ENCODE measurements around the gene NUP205.

Gene NUP205

DNA sequence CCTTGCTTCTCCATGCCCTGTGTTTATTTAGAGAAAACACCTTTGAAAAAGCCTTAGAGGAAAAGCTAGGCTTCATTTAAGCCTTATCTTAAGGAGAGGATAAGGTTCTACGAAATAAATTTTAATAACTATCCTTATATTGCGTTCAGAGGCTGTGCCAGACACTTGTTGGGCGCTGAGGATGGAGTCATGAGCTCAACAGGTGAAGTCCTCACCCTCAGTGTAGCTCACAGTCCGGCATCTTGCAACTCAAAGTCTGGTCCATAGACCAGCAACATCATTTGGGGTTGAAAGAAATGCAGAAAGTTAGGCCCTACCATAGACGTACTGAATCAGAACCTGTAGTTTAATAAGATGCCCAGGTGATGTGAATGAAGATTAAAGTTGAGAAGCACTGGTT lies 100.8 kb downstream of the NUP205 start:
- H4K20me1 ChIP-seq (ENCODE audit: insufficient read depth, low read length), result no peaks in the 10 kb centered on the region
- no peak overlapping the region for H3K9ac ChIP-seq (ENCODE audit: low read depth, low read length)
- no peak overlapping the region for H3K4me3 ChIP-seq (ENCODE audit: low read depth in 1 of 2, low read length in 2 of 2)
- no peaks in the 10 kb centered on the region for H3K27me3 ChIP-seq (ENCODE audit: insufficient read depth, low read length, poor library complexity)
- no peak overlapping the region for H2AFZ ChIP-seq (ENCODE audit: low read depth, low read length)
- H3K9me3 ChIP-seq (ENCODE audit: insufficient read depth, low read length, severe bottlenecking), result no peaks in the 10 kb centered on the region
- no peak overlapping the region for H3K4me2 ChIP-seq (ENCODE audit: insufficient read depth, low read length)
- H3K36me3 ChIP-seq (ENCODE audit: insufficient read depth, low read length), result no peaks in the 10 kb centered on the region
- DNase-seq, result no peak
- peaks cover 12% of the 10 kb centered on the region for H3K79me2 ChIP-seq (ENCODE audit: insufficient read depth, low read length)
- ATAC-seq (ENCODE audit: insufficient read depth, low read depth), result no peak
- no peak overlapping the region for H3K27ac ChIP-seq (ENCODE audit: low read length)
- H3K4me1 ChIP-seq (ENCODE audit: insufficient read depth, low read length), result peaks cover 14% of the 10 kb centered on the region
- TF ChIP-seq EZH2 (IDR thresholded peaks at IDR 0.05; ENCODE audit: borderline replicate concordance, low read depth, low read length, severe bottlenecking), result no peak
- TF ChIP-seq, protein P1, sequence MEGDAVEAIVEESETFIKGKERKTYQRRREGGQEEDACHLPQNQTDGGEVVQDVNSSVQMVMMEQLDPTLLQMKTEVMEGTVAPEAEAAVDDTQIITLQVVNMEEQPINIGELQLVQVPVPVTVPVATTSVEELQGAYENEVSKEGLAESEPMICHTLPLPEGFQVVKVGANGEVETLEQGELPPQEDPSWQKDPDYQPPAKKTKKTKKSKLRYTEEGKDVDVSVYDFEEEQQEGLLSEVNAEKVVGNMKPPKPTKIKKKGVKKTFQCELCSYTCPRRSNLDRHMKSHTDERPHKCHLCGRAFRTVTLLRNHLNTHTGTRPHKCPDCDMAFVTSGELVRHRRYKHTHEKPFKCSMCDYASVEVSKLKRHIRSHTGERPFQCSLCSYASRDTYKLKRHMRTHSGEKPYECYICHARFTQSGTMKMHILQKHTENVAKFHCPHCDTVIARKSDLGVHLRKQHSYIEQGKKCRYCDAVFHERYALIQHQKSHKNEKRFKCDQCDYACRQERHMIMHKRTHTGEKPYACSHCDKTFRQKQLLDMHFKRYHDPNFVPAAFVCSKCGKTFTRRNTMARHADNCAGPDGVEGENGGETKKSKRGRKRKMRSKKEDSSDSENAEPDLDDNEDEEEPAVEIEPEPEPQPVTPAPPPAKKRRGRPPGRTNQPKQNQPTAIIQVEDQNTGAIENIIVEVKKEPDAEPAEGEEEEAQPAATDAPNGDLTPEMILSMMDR (IDR thresholded peaks at IDR 0.05; ENCODE audit: borderline replicate concordance, extremely low read depth, low read length, poor library complexity, severe bottlenecking), result no peak

DNA sequence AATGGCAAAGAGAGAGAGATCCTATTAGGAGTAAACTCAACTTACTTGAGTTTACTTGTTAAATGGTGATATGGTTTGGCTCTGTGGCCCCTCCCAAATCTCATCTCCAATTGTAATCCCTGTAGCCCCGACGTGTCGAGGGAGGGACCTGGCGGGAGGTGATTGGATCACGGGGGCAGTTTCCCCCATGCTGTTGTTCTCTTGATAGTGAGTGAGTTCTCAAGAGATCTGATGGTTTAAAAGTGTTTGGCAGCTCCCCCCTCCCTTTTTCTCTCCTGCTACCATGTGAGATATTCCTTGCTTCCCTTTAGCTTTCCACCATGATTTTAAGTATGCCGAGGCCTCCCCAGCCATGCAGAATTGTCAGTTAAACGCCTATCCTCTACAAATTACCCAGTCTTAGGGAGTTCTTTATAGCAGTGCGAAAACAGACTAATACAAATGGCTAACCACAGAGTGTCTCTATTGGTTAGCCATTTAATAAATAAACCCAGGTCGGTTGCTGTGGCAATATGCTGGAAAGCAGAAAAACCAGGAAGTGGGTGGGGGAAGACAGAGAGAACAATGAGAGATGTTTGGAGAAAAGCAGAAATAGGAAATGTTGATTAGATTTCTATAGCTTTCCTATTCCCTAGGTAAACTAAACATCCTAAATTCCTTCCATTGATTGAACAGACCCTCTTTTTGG lies 101.6 kb downstream of the NUP205 start:
- no peak for TF ChIP-seq EZH2 (IDR thresholded peaks at IDR 0.05; ENCODE audit: borderline replicate concordance, low read depth, low read length, severe bottlenecking)
- TF ChIP-seq, protein P1 (IDR thresholded peaks at IDR 0.05; ENCODE audit: borderline replicate concordance, extremely low read depth, low read length, poor library complexity, severe bottlenecking), result no peak
- H3K27me3 ChIP-seq (ENCODE audit: insufficient read depth, low read length, poor library complexity), result no peaks in the 10 kb centered on the region
- no peak overlapping the region for H3K9ac ChIP-seq (ENCODE audit: low read depth, low read length)
- no peak overlapping the region for H3K4me2 ChIP-seq (ENCODE audit: insufficient read depth, low read length)
- H2AFZ ChIP-seq (ENCODE audit: low read depth, low read length), result peak overlapping the region; percentile 57; the same call in 1 of the 2 replicates
- H3K4me1 ChIP-seq (ENCODE audit: insufficient read depth, low read length), result peaks cover 22% of the 10 kb centered on the region
- no peak overlapping the region for H3K4me3 ChIP-seq (ENCODE audit: low read depth in 1 of 2, low read length in 2 of 2)
- no peaks in the 10 kb centered on the region for H3K36me3 ChIP-seq (ENCODE audit: insufficient read depth, low read length)
- ATAC-seq (ENCODE audit: insufficient read depth, low read depth) (no peak), DNase-seq (no peak)
- H3K79me2 ChIP-seq (ENCODE audit: insufficient read depth, low read length), result peaks cover 20% of the 10 kb centered on the region
- H3K27ac ChIP-seq (ENCODE audit: low read length), result no peak overlapping the region
- no peaks in the 10 kb centered on the region for H4K20me1 ChIP-seq (ENCODE audit: insufficient read depth, low read length)
- no peaks in the 10 kb centered on the region for H3K9me3 ChIP-seq (ENCODE audit: insufficient read depth, low read length, severe bottlenecking)

DNA sequence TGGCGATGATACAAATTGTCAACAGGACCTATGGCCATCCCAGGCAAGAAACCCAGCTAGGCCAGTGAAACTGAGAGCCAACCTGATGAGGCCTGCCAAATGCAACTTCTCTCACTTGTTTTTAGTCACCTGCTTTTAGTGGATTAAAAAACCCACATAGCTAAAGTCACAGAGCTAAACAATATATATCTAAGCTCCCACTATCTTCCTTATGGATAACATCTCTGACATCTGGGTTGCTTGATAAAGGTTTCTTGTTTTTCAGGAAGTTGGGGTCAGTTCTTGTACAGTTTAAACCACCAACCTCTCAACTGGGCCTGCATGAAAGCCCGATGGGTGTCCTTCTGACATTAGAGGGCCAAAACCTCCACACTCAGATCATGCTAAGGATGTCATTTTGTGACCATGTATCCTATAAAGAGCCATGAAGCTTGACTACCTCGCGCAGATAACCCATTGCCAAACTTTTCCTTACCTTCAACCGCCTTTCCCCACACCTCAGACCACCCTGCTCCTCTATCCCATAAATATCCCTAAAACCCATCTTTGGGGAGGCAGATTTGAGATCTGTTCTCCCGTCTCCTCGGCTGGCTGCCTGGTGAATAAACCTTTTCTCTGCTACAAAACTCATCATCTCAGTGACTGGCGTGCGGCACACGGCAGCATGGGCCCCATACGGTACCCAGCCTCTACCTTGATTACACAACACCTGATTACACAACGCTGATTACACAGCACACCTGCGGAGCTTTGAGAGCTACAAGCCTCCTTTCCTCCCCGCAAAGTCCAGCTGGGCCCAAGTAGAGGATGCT lies 103.8 kb downstream of the NUP205 start:
- Histone ChIP-seq H3K27ac (ENCODE audit: low read length) (peak overlapping the region; percentile 79), H3K27me3 (ENCODE audit: insufficient read depth, low read length, poor library complexity) (no peaks in the 10 kb centered on the region), H3K9me3 (ENCODE audit: insufficient read depth, low read length, severe bottlenecking) (no peaks in the 10 kb centered on the region), H3K9ac (ENCODE audit: low read depth, low read length) (peak overlapping the region; percentile 91), H2AFZ (ENCODE audit: low read depth, low read length) (peak overlapping the region; percentile 97), H3K36me3 (ENCODE audit: insufficient read depth, low read length) (no peaks in the 10 kb centered on the region), H3K79me2 (ENCODE audit: insufficient read depth, low read length) (peaks cover 42% of the 10 kb centered on the region), H3K4me2 (ENCODE audit: insufficient read depth, low read length) (peak overlapping the region; percentile 93), H3K4me3 (ENCODE audit: low read depth in 1 of 2, low read length in 2 of 2) (peak overlapping the region; percentile 46 to 99; a peak in 3 of 4 replicates), H3K4me1 (ENCODE audit: insufficient read depth, low read length) (peaks cover 38% of the 10 kb centered on the region), H4K20me1 (ENCODE audit: insufficient read depth, low read length) (no peaks in the 10 kb centered on the region)
- DNase-seq (no peak), ATAC-seq (ENCODE audit: insufficient read depth, low read depth) (peak; percentile 16)
- TF ChIP-seq, protein P1 (IDR thresholded peaks at IDR 0.05; ENCODE audit: borderline replicate concordance, extremely low read depth, low read length, poor library complexity, severe bottlenecking), result no peak
- no peak for TF ChIP-seq EZH2 (IDR thresholded peaks at IDR 0.05; ENCODE audit: borderline replicate concordance, low read depth, low read length, severe bottlenecking)

Measured in DND-41 (cell line).